ENCODE results near the gene PCBP3.
A peak's percentile ranks its signal among the peaks of the same experiment; 100 is the strongest.

Gene PCBP3

GRCh38 chr21:45985471-45986315, 342.2 kb downstream of the PCBP3 start:
- no peak overlapping the region for H3K27ac Mint-ChIP-seq
- H3K27me3 Mint-ChIP-seq, result no peaks in the 10 kb centered on the region
- DNase-seq, result no peak
- no peak overlapping the region for H3K4me3 Mint-ChIP-seq
- H3K4me1 Mint-ChIP-seq (ENCODE audit: low read depth), result peaks cover 2% of the 10 kb centered on the region
- no peaks in the 10 kb centered on the region for H3K9me3 Mint-ChIP-seq
- no peaks in the 10 kb centered on the region for H3K36me3 Mint-ChIP-seq (ENCODE audit: low read depth)

- H3K4me3 Mint-ChIP-seq, result no peak overlapping the region
- no peak for DNase-seq
- no peak overlapping the region for H3K27ac Mint-ChIP-seq
- peaks cover 2% of the 10 kb centered on the region for H3K4me1 Mint-ChIP-seq (ENCODE audit: low read depth)
- H3K36me3 Mint-ChIP-seq (ENCODE audit: low read depth), result no peaks in the 10 kb centered on the region
- H3K27me3 Mint-ChIP-seq, result no peaks in the 10 kb centered on the region
- H3K9me3 Mint-ChIP-seq, result no peaks in the 10 kb centered on the region
Observed at GRCh38 chr21:45986316-45987051, 343.0 kb downstream of the PCBP3 start.

GRCh38 chr21:45987121-45987711, 343.7 kb downstream of the PCBP3 start:
- Mint-ChIP-seq H3K4me1 (ENCODE audit: low read depth) (peaks cover 2% of the 10 kb centered on the region), H3K27me3 (no peaks in the 10 kb centered on the region), H3K27ac (no peak overlapping the region), H3K9me3 (no peaks in the 10 kb centered on the region), H3K36me3 (ENCODE audit: low read depth) (no peaks in the 10 kb centered on the region), H3K4me3 (no peak overlapping the region)
- no peak for DNase-seq

GRCh38 chr21:45988366-45989347, 345.1 kb downstream of the PCBP3 start:
- H3K36me3 Mint-ChIP-seq (ENCODE audit: low read depth), result no peaks in the 10 kb centered on the region
- no peak for DNase-seq
- no peaks in the 10 kb centered on the region for H3K9me3 Mint-ChIP-seq
- H3K4me1 Mint-ChIP-seq (ENCODE audit: low read depth), result no peaks in the 10 kb centered on the region
- no peak overlapping the region for H3K27ac Mint-ChIP-seq
- no peak overlapping the region for H3K4me3 Mint-ChIP-seq
- H3K27me3 Mint-ChIP-seq, result no peaks in the 10 kb centered on the region

GRCh38 chr21:45989355-45990048, 346.0 kb downstream of the PCBP3 start:
- Mint-ChIP-seq H3K36me3 (ENCODE audit: low read depth) (no peaks in the 10 kb centered on the region), H3K27me3 (no peaks in the 10 kb centered on the region), H3K9me3 (no peaks in the 10 kb centered on the region), H3K4me3 (no peak overlapping the region), H3K4me1 (ENCODE audit: low read depth) (no peaks in the 10 kb centered on the region), H3K27ac (no peak overlapping the region)
- peak; percentile 17 for DNase-seq

GRCh38 chr21:45990049-45990711, 346.7 kb downstream of the PCBP3 start:
- Mint-ChIP-seq H3K9me3 (no peaks in the 10 kb centered on the region), H3K27me3 (no peaks in the 10 kb centered on the region), H3K27ac (no peak overlapping the region), H3K36me3 (ENCODE audit: low read depth) (no peaks in the 10 kb centered on the region), H3K4me3 (no peak overlapping the region), H3K4me1 (ENCODE audit: low read depth) (no peaks in the 10 kb centered on the region)
- peak; percentile 13 for DNase-seq

GRCh38 chr21:45990741-45991605, 347.4 kb downstream of the PCBP3 start:
- Mint-ChIP-seq H3K4me3 (no peak overlapping the region), H3K27ac (no peak overlapping the region), H3K9me3 (no peaks in the 10 kb centered on the region), H3K4me1 (ENCODE audit: low read depth) (no peaks in the 10 kb centered on the region), H3K27me3 (no peaks in the 10 kb centered on the region), H3K36me3 (ENCODE audit: low read depth) (no peaks in the 10 kb centered on the region)
- peak; percentile 17 for DNase-seq

GRCh38 chr21:45991606-45992300, 348.2 kb downstream of the PCBP3 start:
- H3K27ac Mint-ChIP-seq, result no peak overlapping the region
- H3K27me3 Mint-ChIP-seq, result no peaks in the 10 kb centered on the region
- no peak overlapping the region for H3K4me3 Mint-ChIP-seq
- DNase-seq, result peak; percentile 21
- H3K4me1 Mint-ChIP-seq (ENCODE audit: low read depth), result no peaks in the 10 kb centered on the region
- H3K36me3 Mint-ChIP-seq (ENCODE audit: low read depth), result no peaks in the 10 kb centered on the region
- H3K9me3 Mint-ChIP-seq, result no peaks in the 10 kb centered on the region

Measured in activated T-cell treated with anti-CD3 and anti-CD28 coated beads, Interleukin-2, amount 50 U/mL, for 24 hours (primary cell).